Prostate gland (tissue), 2 donors: Measurements from ENCODE around the gene ACIN1. TPM values are rescaled to one million over a fixed set of nuclear protein-coding genes. Genes with fewer than 3 reads are reported as not detected.
A peak's percentile ranks its signal among the peaks of the same experiment; 100 is the strongest.

Experiments
- DNase-seq: peaks from one replicate; pipeline ENCODE4 v3.0.0-alpha.2; 2019; ENCODE audit warnings: low spot score
- H3K27ac ChIP-seq, 2 donors: fragments of 200-600 bp; sonication (generic); 2 replicates each; pipeline ENCODE4 v1.5.1; 2017 to 2019
- H3K27me3 ChIP-seq: fragments of 200-600 bp; sonication (generic); replicated peaks from 2 replicates; pipeline ENCODE4 v1.5.1; 2019; ENCODE audit not compliant: insufficient read depth
- H3K36me3 ChIP-seq, 2 donors: fragments of 200-600 bp; sonication (generic); 1 replicate in 1 of 2; 2 replicates in 1 of 2; pipeline versions ENCODE4 v1.5.1 to v1.8.1; 2017 to 2019
- H3K4me1 ChIP-seq: fragments of 200-600 bp; sonication (generic); replicated peaks from 2 replicates; pipeline ENCODE4 v1.5.1; 2019
- H3K4me3 ChIP-seq, 2 donors: fragments of 200-600 bp; sonication (generic); 2 replicates each; pipeline ENCODE4 v1.5.1; 2017 to 2019
- H3K9me3 ChIP-seq: fragments of 200-600 bp; sonication (generic); 2 replicates; pipeline ENCODE4 v1.5.1; 2017
- CTCF ChIP-seq, 4 experiments: fragments of 200-600 bp in 2 of 4; fragments of 450-650 bp in 2 of 4; sonication (generic) in 2 of 4; IDR thresholded peaks; 1 replicate in 3 of 4; 2 replicates in 1 of 4; pipeline ENCODE4 v1.5.1; 2016 to 2019; ENCODE audit warnings: antibody characterized with exemption in 4 of 4, mild to moderate bottlenecking in 2 of 4, moderate library complexity in 2 of 4
- POLR2A ChIP-seq: fragments of 450-650 bp; IDR thresholded peaks from one replicate; pipeline ENCODE4 v1.6.1; 2016; ENCODE audit warnings: antibody characterized with exemption, mild to moderate bottlenecking
- POLR2AphosphoS5 ChIP-seq: sonication (generic); formaldehyde crosslinking; IDR thresholded peaks from one replicate; pipeline ENCODE4 v1.6.1; 2017; ENCODE audit warnings: antibody characterized with exemption
- WGBS: methylation state at CpG from one replicate; pipeline ENCODE4 v1.1.5; 2018; 5-methylcytosine and 5-hydroxymethylcytosine counted together
- intact Hi-C: fragments of 100-400 bp; cut with DNase I; formaldehyde crosslinking; loops from one replicate; pipeline ENCODE4 v1.14.2; 2022
- total RNA-seq, 2 donors: library from RNA; depleted of rRNA; stranded (reverse); fragments of >200 nt; gene quantifications; one replicate each; pipeline ENCODE4 v1.1.0, GENCODE V29; 2016

Gene ACIN1
- total RNA-seq, 2 donors from 2014 or later = 86.6 to 168 TPM

DNA sequence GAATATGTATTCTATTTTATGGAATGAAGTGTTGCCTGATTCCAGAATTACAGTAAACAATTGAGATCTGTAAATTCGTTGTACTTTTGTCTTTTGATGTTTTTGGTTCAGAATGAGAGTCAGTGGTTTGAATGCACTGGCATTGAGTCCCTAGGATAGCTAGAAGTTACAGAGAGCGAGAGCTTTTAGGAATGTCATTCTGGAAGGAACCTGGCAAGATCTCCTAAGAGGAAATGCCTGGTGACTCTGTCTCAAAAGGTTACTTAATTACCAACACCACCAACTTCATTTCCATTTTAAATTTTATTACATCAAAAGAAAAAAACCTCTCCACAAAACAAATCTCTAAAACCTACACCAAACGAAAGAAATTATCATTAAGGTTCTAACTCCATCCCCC, 30.1 kb upstream of the ACIN1 start:
- Histone ChIP-seq H3K27me3 (no peaks in the 10 kb centered on the region), H3K36me3 (peaks cover 0 to 4% of the 10 kb centered on the region in 2 donors), H3K4me3 (no peak overlapping the region), H3K27ac (peak overlapping the region in 1 of 2 donors; percentile 26), H3K9me3 (no peaks in the 10 kb centered on the region), H3K4me1 (peaks cover 3% of the 10 kb centered on the region)
- DNase-seq = no peak
- intact Hi-C loops = loop anchor here (10.0 kb wide), 1 partner anchor 180 kb away; the partner anchor contains the start of genes BCL2L2 and PPP1R3E
- TF ChIP-seq POLR2A (no peak), POLR2AphosphoS5 (no peak), CTCF (IDR thresholded peaks at IDR 0.05) (no peak)
- WGBS = 59% methylated on average over 3 of the region's 3 CpGs

- peaks cover 0 to 4% of the 10 kb centered on the region in 2 donors for H3K36me3 ChIP-seq
- H3K27me3 ChIP-seq = no peaks in the 10 kb centered on the region
- no peaks in the 10 kb centered on the region for H3K4me1 ChIP-seq
- 90% methylated on average over 13 of the region's 13 CpGs for WGBS
- H3K4me3 ChIP-seq = no peak overlapping the region
- DNase-seq = no peak
- intact Hi-C loops = loop anchor here (10.0 kb wide), 1 partner anchor 180 kb away; the partner anchor contains the start of genes BCL2L2 and PPP1R3E
- H3K9me3 ChIP-seq = no peaks in the 10 kb centered on the region
- peak overlapping the region; percentile 26 to 59 for H3K27ac ChIP-seq
- TF ChIP-seq POLR2AphosphoS5 (no peak), CTCF (IDR thresholded peaks at IDR 0.05) (no peak), POLR2A (no peak)
Measured at GRCh38 chr14:23124337-23124954, 29.5 kb upstream of the ACIN1 start.

DNA sequence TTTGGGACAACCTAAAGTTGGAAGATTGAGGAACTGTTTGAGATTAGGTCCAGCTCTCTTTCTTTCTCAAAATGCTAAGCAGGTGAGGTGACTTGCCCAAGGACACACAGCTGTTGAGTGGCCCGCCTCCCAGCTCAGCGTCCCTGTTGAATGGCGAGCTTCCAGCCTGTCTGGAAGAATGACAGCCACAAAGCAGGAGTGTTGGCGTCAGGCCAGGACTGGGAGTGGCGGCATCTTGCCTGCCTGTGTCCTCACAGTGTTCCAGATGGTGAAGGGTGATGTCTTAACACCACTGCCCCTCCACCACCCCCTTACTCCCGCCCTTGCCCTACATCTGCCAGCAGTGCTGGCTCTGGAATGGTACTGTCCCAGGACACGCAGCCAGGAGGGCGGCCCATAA, 28.5 kb upstream of the ACIN1 start:
- H3K9me3 ChIP-seq = no peaks in the 10 kb centered on the region
- TF ChIP-seq POLR2A (no peak), POLR2AphosphoS5 (no peak), CTCF (IDR thresholded peaks at IDR 0.05) (no peak)
- H3K4me1 ChIP-seq = no peaks in the 10 kb centered on the region
- DNase-seq = peak; percentile 75
- peaks cover 0 to 4% of the 10 kb centered on the region in 2 donors for H3K36me3 ChIP-seq
- H3K27ac ChIP-seq = peak overlapping the region; percentile 26 to 59
- 25% methylated on average over 8 of the region's 8 CpGs for WGBS
- intact Hi-C loops = loop anchor here (2.0 to 10.0 kb wide), 2 partner anchors 31 to 181 kb away; partner anchors contain the start of genes BCL2L2 and PPP1R3E
- H3K4me3 ChIP-seq = no peak overlapping the region
- peaks cover 2% of the 10 kb centered on the region for H3K27me3 ChIP-seq

DNA sequence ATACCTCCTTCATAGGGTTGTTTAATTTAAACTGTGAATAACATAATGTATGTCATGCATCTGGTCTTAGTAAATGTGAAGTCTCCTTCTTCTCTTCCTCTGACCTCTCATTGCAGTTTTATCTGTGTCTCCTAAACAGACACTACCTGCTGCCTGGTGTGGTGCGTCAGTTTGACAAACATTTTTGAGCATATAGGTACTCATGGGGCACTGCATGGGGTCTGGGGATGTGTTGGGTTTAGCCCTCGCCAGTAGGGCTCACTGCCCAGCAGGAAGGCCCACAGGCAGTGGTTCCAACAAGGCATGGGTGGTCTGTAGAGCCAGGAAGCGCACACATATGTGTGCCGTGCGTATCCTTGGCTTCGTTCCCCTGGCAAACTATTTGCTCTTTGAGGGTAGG, 27.1 kb upstream of the ACIN1 start:
- H3K27ac ChIP-seq = no peak overlapping the region
- H3K4me3 ChIP-seq = no peak overlapping the region
- intact Hi-C loops = loop anchor here (2.0 to 10.0 kb wide), 2 partner anchors 33 to 183 kb away; partner anchors contain the start of genes BCL2L2 and PPP1R3E
- peaks cover 3% of the 10 kb centered on the region for H3K27me3 ChIP-seq
- DNase-seq = no peak
- TF ChIP-seq POLR2AphosphoS5 = no peak
- TF ChIP-seq POLR2A = no peak
- TF ChIP-seq CTCF (IDR thresholded peaks at IDR 0.05) = no peak
- H3K4me1 ChIP-seq = no peaks in the 10 kb centered on the region
- no peaks in the 10 kb centered on the region for H3K36me3 ChIP-seq
- WGBS = 86% methylated on average over 6 of the region's 6 CpGs
- H3K9me3 ChIP-seq = no peaks in the 10 kb centered on the region

DNA sequence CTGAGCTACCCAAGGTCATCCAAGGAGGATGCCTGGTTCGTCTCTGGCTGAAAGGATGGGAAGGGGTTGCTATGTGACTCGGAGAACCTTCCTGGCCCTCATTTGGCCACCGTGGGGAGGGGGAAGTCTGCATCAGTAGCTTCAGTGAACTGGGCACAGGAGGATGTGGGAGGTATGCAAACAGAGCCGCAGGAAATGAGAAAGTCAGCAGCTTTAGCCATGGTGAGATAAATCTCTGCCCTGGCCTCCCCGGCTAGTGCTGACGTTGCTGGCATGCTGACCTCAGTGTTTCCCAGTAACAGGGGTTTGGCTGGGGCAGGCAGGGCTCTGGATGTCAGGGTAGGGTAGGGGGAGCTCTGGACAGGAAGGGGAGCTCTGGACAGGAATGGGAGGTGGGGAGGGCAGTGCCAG, 26.4 kb upstream of the ACIN1 start:
- intact Hi-C loops = loop anchor here (1.0 to 10.0 kb wide), 2 partner anchors 66 to 183 kb away; partner anchors contain the start of genes BCL2L2 and PPP1R3E
- peak overlapping the region in 1 of 2 donors; percentile 0 for H3K27ac ChIP-seq
- DNase-seq = no peak

More for the DNA sequence above, 26.4 kb upstream of the ACIN1 start:
- Histone ChIP-seq H3K27me3 (peaks cover 3% of the 10 kb centered on the region), H3K36me3 (no peaks in the 10 kb centered on the region), H3K9me3 (no peaks in the 10 kb centered on the region), H3K4me1 (no peaks in the 10 kb centered on the region), H3K4me3 (no peak overlapping the region)
- WGBS = 38% methylated on average over 6 of the region's 6 CpGs
- no peak for TF ChIP-seq POLR2AphosphoS5
- TF ChIP-seq CTCF (IDR thresholded peaks at IDR 0.05) = no peak
- TF ChIP-seq POLR2A = no peak
